C4-2B (cell line): ENCODE measurements around the gene HMGXB4.
A peak's percentile ranks its signal among the peaks of the same experiment; 100 is the strongest.

ENCODE experiments used
- H3K27ac ChIP-seq: fragments of 450-650 bp; 2 replicates; pipeline ENCODE4 v1.5.1; 2017
- CTCF ChIP-seq: fragments of 450-650 bp; conservative IDR thresholded peaks from 2 replicates; pipeline ENCODE4 v1.5.1; 2017; ENCODE audit warnings: mild to moderate bottlenecking
- ZFX ChIP-seq: fragments of 450-650 bp; IDR thresholded peaks from 2 replicates; pipeline ENCODE4 v1.6.1; 2017

HMGXB4 gene

GRCh38 chr22:35312198-35313059 lies 55.1 kb downstream of the HMGXB4 start:
- TF ChIP-seq CTCF: no peak
- no peak overlapping the region for H3K27ac ChIP-seq

DNA sequence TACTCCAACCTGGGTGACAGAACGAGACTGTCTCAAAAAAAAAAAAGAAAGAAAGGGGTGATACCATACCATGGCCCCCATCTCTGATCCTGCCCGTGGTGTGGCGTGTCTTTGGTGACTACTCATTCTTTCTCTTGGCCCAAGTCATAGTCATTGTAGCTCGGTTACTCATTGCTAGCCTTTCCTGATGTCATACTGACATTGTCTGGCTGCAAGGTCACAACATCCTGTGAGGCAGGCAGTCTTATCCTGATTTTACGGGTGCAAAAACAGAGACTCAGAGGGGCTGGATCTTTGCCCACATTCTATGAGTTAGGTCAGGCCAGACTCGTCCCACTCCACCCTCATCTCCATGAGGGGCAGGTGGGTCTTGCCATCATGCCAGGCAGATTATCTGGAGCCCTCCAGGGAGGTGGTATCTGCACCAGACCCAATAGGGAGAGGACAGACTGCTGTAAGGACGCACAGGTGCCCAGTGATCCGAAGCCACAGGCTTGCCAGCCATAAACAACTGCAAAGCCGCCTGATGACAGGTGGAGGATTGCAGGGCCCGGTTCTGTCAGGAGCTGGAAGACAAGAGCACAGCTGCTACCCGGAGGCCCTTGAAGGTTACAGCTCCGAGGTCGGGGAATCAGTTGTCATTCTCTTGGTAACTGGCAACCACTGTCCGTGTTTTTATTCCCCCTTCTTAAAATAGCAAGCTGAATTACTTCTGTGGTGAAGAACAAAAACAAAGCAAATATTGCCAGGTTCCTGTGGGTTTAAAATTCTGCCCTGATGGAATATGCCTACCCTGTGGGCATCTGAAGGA lies 56.2 kb downstream of the HMGXB4 start:
- no peak overlapping the region for H3K27ac ChIP-seq
- no peak for TF ChIP-seq ZFX

GRCh38 chr22:35314161-35314942 lies 57.1 kb downstream of the HMGXB4 start:
- H3K27ac ChIP-seq: peak overlapping the region; percentile 76
- TF ChIP-seq CTCF: no peak
- TF ChIP-seq ZFX: no peak

GRCh38 chr22:35315141-35315854 lies 58.0 kb downstream of the HMGXB4 start:
- TF ChIP-seq CTCF: no peak
- TF ChIP-seq ZFX: no peak
- H3K27ac ChIP-seq: peak overlapping the region; percentile 76

GRCh38 chr22:35315855-35316745 lies 58.8 kb downstream of the HMGXB4 start:
- peak overlapping the region; percentile 76 for H3K27ac ChIP-seq
- no peak for TF ChIP-seq ZFX
- TF ChIP-seq CTCF: no peak

GRCh38 chr22:35316751-35317150 lies 59.5 kb downstream of the HMGXB4 start:
- peak overlapping the region; percentile 76 for H3K27ac ChIP-seq
- TF ChIP-seq ZFX (no peak), CTCF (no peak)
